Smooth muscle cell (in vitro differentiated cells): Measurements from ENCODE around the gene GCSAML. TPM values are rescaled to one million over a fixed set of nuclear protein-coding genes. Genes with fewer than 3 reads are reported as not detected.

Experiments
- DNase-seq: peaks from one replicate; lab custom pipeline; 2025; ENCODE audit not compliant: unreplicated experiment; lab: John Stamatoyannopoulos, UW
- H2AFZ ChIP-seq: fragments of 200-600 bp; sonication (generic); 2 replicates; pipeline ENCODE4 v1.6.0; 2016; ENCODE audit warnings: antibody characterized with exemption, low read depth, mild to moderate bottlenecking
- H3F3A ChIP-seq: fragments of 200-600 bp; sonication (generic); 2 replicates; pipeline ENCODE4 v1.6.0; 2017; ENCODE audit warnings: antibody characterized with exemption, low read depth
- H3K27ac ChIP-seq: fragments of 200-600 bp; sonication (generic); 2 replicates; pipeline ENCODE4 v1.5.1; 2016; ENCODE audit warnings: low read depth, mild to moderate bottlenecking
- H3K27me3 ChIP-seq: fragments of 200-600 bp; sonication (generic); 2 replicates; pipeline ENCODE4 v1.6.1; 2016; ENCODE audit warnings: low read depth, mild to moderate bottlenecking
- H3K36me3 ChIP-seq: fragments of 200-600 bp; sonication (generic); 2 replicates; pipeline ENCODE4 v1.5.1; 2016; ENCODE audit warnings: low read depth
- H3K4me1 ChIP-seq: fragments of 200-600 bp; sonication (generic); 2 replicates; pipeline ENCODE4 v1.5.1; 2016; ENCODE audit warnings: low read depth
- H3K4me2 ChIP-seq: fragments of 200-600 bp; sonication (generic); 2 replicates; pipeline ENCODE4 v1.6.0; 2016; ENCODE audit warnings: mild to moderate bottlenecking
- H3K4me3 ChIP-seq: fragments of 200-600 bp; sonication (generic); 2 replicates; pipeline ENCODE4 v1.5.1; 2016; ENCODE audit warnings: mild to moderate bottlenecking
- H3K79me2 ChIP-seq: fragments of 200-600 bp; sonication (generic); 2 replicates; pipeline ENCODE4 v1.6.0; 2016; ENCODE audit warnings: low read depth, mild to moderate bottlenecking
- H3K9ac ChIP-seq: fragments of 200-600 bp; sonication (generic); 2 replicates; pipeline ENCODE4 v1.6.0; 2016; ENCODE audit warnings: low read depth
- H3K9me3 ChIP-seq: fragments of 200-600 bp; sonication (generic); replicated peaks from 2 replicates; pipeline ENCODE4 v1.5.1; 2016; ENCODE audit warnings: low read depth
- H4K20me1 ChIP-seq: fragments of 200-600 bp; sonication (generic); 2 replicates; pipeline ENCODE4 v1.6.0; 2016; ENCODE audit warnings: low read depth
- WGBS: methylation state at CpG from one replicate; pipeline ENCODE4 v1.1.7; 2016; ENCODE audit warnings: low lambda C conversion rate; 5-methylcytosine and 5-hydroxymethylcytosine counted together
- polyA plus RNA-seq: library from polyadenylated mRNA; unstranded; fragments of >200 nt; fragmentation: Nextera tagmentation; extraction: Ambion mirVana; gene quantifications from 2 replicates; pipeline ENCODE4 v1.2.1, GENCODE V29; 2016
- total RNA-seq: library from RNA; depleted of rRNA; stranded (reverse); fragments of >200 nt; gene quantifications from 2 replicates; pipeline ENCODE4 v1.2.3, GENCODE V29; 2014
- TF ChIP-seq, protein P1 (sequence below): fragments of 200-600 bp; sonication (generic); IDR thresholded peaks from 2 replicates; pipeline ENCODE4 v1.5.1; 2017; ENCODE audit warnings: borderline replicate concordance, mild to moderate bottlenecking, antibody characterized with exemption; ENCODE audit not compliant: insufficient read depth, poor library complexity, severe bottlenecking

GCSAML gene
- total and polyA plus RNA-seq, 2 experiments from 2014 or later: not detected

DNA sequence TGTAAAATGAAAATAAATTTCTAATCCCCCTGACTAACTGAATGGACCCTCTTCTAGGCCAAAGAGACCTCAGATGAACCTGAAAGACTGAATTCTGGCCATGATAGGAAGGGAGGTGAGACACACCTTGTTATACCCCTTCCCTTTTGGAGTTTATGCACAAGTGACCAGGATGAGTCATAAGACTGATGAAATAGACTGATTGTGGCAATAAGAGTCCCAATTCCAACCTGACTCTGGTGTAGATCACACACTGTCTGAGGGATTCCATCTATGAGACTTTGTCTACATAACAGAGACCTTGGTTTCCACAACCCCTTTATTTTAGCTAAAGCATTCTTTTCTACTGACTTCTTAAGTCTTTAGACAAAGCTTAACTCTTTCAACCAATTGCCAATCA lies 25.7 kb downstream of the GCSAML start:
- no peak for DNase-seq
- TF ChIP-seq, protein P1, sequence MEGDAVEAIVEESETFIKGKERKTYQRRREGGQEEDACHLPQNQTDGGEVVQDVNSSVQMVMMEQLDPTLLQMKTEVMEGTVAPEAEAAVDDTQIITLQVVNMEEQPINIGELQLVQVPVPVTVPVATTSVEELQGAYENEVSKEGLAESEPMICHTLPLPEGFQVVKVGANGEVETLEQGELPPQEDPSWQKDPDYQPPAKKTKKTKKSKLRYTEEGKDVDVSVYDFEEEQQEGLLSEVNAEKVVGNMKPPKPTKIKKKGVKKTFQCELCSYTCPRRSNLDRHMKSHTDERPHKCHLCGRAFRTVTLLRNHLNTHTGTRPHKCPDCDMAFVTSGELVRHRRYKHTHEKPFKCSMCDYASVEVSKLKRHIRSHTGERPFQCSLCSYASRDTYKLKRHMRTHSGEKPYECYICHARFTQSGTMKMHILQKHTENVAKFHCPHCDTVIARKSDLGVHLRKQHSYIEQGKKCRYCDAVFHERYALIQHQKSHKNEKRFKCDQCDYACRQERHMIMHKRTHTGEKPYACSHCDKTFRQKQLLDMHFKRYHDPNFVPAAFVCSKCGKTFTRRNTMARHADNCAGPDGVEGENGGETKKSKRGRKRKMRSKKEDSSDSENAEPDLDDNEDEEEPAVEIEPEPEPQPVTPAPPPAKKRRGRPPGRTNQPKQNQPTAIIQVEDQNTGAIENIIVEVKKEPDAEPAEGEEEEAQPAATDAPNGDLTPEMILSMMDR: no peak
- peaks cover 2% of the 10 kb centered on the region for H3K9me3 ChIP-seq

DNA sequence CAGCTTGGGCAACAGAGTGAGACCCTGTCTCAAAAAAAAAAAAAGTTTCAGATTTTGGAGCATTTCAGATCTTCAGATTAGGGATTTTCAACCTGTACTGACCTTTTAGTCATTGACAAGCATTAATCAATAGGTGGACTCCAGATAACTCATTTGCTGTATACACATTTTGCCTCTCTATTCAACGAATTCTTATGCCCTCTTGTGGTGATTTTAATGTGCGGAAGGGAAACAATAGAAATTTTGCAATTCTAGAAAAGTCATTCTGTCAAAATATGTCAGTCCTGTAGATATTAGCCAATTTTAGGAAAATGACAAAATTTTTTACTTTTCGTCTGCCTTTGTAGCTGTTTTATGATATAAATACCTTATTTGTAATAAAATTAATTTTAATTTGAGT lies 27.6 kb downstream of the GCSAML start:
- no peaks in the 10 kb centered on the region for H3K27me3 ChIP-seq
- no peak overlapping the region for H3K4me3 ChIP-seq
- no peak overlapping the region for H3K27ac ChIP-seq
- H3F3A ChIP-seq: no peaks in the 10 kb centered on the region
- no peaks in the 10 kb centered on the region for H4K20me1 ChIP-seq
- no peak overlapping the region for H3K4me2 ChIP-seq
- no peak for DNase-seq
- H3K9me3 ChIP-seq: no peaks in the 10 kb centered on the region
- H3K4me1 ChIP-seq: no peaks in the 10 kb centered on the region
- 46% methylated on average over 3 of the region's 3 CpGs for WGBS
- H3K79me2 ChIP-seq: no peaks in the 10 kb centered on the region
- H3K36me3 ChIP-seq: no peaks in the 10 kb centered on the region
- H3K9ac ChIP-seq: no peak overlapping the region
- no peak overlapping the region for H2AFZ ChIP-seq
- TF ChIP-seq, protein P1: peak; percentile 66

More for the DNA sequence above, 25.7 kb downstream of the GCSAML start:
- H3K4me2 ChIP-seq: no peak overlapping the region
- no peaks in the 10 kb centered on the region for H3K27me3 ChIP-seq
- H3K4me1 ChIP-seq: no peaks in the 10 kb centered on the region
- H3K36me3 ChIP-seq: no peaks in the 10 kb centered on the region
- no peaks in the 10 kb centered on the region for H3F3A ChIP-seq
- no peak overlapping the region for H3K27ac ChIP-seq
- no peak overlapping the region for H3K4me3 ChIP-seq
- H3K79me2 ChIP-seq: no peaks in the 10 kb centered on the region
- no peak overlapping the region for H3K9ac ChIP-seq
- no peak overlapping the region for H2AFZ ChIP-seq
- no peaks in the 10 kb centered on the region for H4K20me1 ChIP-seq

DNA sequence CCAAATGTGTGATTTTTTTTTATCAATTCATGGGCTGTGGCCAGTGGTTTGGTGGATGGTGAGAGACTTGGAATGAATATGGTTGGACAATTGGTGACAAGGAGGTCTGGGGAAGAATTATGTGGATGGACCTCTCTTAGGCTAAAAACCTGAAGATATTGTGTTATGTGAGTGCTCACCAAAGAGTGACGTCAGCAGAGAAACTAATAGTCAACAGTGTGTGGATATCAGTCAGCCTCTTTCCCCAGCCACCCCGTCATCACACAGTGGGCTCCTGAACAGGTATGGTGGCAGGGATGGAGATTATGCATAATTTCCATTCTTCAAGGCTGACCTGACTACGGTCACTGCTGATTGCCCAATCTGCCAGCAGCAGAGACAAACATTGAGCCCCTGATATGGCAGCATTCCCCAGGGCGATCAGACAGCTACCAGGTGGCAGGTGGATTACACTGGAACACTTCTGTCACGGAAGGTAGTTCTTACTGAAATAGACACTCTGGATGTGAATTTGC lies 30.1 kb downstream of the GCSAML start:
- 85% methylated on average over 5 of the region's 5 CpGs for WGBS
- H2AFZ ChIP-seq: no peak overlapping the region
- DNase-seq: no peak
- no peaks in the 10 kb centered on the region for H3K9me3 ChIP-seq
- no peaks in the 10 kb centered on the region for H3F3A ChIP-seq
- no peak overlapping the region for H3K4me2 ChIP-seq
- H3K9ac ChIP-seq: no peak overlapping the region
- no peak overlapping the region for H3K4me3 ChIP-seq
- no peaks in the 10 kb centered on the region for H3K36me3 ChIP-seq
- H3K4me1 ChIP-seq: no peaks in the 10 kb centered on the region
- no peaks in the 10 kb centered on the region for H4K20me1 ChIP-seq
- H3K27ac ChIP-seq: no peak overlapping the region
- no peaks in the 10 kb centered on the region for H3K79me2 ChIP-seq
- H3K27me3 ChIP-seq: no peaks in the 10 kb centered on the region
- TF ChIP-seq, protein P1: no peak

DNA sequence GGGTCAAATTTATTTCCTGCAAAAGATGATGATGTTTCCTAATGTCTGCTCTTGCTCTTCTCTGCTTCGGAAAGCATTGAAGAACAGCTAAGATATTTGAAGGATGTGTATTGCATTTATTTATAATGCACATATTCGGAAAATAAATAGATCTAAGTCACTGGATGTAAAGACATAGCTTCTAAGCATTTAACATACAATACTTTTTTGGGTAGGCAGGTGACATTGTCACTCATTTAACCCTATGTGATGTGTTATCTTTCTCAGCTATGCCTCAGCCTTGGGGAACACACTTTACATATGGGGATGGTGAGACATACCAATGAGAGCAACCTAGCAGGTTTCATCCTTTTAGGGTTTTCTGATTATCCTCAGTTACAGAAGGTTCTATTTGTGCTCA lies 39.1 kb downstream of the GCSAML start, which contains the start of gene OR2G2:
Gene OR2G2, plus strand, starts transcription at position 301 of the 400 bp plus-strand sequence. Its CDS starts 0 bp downstream, at position 301.
- TF ChIP-seq, protein P1: no peak
- no peaks in the 10 kb centered on the region for H4K20me1 ChIP-seq
- H3K9ac ChIP-seq: no peak within 1 kb of the TSS
- H3K36me3 ChIP-seq: no peaks in the 10 kb centered on the region
- no peak within 1 kb of the TSS for H3K4me3 ChIP-seq
- no peak within 1 kb of the TSS for H3K4me2 ChIP-seq
- H3K79me2 ChIP-seq: no peaks in the 10 kb centered on the region
- no peaks in the 10 kb centered on the region for H3F3A ChIP-seq
- WGBS: 80% methylated on average over 2 of the region's 2 CpGs
- H3K9me3 ChIP-seq: no peaks in the 10 kb centered on the region
- no peak within 1 kb of the TSS for H3K27ac ChIP-seq
- no peaks in the 10 kb centered on the region for H3K27me3 ChIP-seq
- no peak for DNase-seq
- no peaks in the 10 kb centered on the region for H3K4me1 ChIP-seq
- H2AFZ ChIP-seq: no peak within 1 kb of the TSS
